GM18951 (cell line): ENCODE data around the gene FAM210A.
"Not testable (repeated sequence)": the region's sequence is repeated elsewhere in the genome, so short reads cannot be mapped to it uniquely, and the experiment has no call there.

Source experiments
- POLR2A ChIP-seq: IDR thresholded peaks from 4 replicates; pipeline ENCODE4 v1.6.1; 2011; ENCODE audit warnings: mild to moderate bottlenecking; ENCODE audit not compliant: insufficient read length, insufficient read depth; ENCODE audit errors: extremely low read depth
- in situ Hi-C: fragments of 300-500 bp; cut with MboI; formaldehyde crosslinking; loops from one replicate; pipeline ENCODE4 v1.12.0; 2022; ENCODE audit warnings: low sequenced_read_pairs, mixed read lengths, inconsistent platforms; ENCODE audit not compliant: unreplicated experiment

FAM210A gene

DNA sequence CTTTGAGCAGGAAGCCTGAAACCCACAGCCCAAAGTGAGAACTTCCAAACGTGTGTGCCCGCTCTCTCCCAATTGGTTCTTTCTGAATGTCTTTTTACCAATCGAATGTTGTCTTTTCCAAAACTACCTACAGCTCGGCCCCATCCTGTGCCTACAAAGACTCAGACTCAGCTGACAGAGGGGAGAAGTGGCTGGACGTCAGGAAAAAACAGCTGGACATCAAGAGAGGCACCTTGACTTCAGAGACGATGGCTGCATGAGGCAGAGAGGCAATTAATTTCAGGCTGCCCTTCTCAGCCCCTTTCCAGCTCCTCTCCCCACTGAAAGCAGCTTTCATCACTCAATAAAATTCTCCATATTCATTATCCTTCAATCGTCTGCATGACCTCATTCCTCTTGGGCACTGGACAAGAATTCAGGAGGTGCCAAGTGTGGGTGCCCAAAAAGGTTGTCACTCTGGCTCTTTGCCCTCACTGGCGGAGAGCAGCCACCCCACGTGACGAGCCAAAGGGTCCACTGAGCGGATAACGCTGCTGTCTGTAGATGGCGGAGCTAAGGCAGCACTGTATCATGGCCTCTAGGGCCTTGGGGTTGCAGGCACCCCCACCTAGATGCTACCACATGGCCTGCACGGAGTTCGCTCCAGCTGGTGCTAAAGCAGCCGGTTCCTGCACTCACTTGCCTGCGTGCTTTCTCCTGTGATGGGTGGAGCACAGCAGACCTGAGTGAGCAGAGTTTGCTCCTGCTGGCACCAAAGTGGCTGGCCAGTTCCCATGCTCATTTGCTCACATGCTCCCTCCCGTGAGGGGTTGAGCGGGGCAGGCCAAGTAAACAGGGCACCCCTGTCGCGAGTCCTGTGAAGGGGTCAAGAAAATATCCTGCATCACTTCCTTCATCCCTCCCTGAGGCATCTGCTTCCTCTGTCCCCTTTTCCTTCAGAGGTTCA lies 37.9 kb downstream of the FAM210A start:
- in situ Hi-C loops: no loop called here
- no peak for TF ChIP-seq POLR2A

GRCh38 chr18:13684546-13684945 lies 41.8 kb downstream of the FAM210A start:
- in situ Hi-C loops: no loop called here

DNA sequence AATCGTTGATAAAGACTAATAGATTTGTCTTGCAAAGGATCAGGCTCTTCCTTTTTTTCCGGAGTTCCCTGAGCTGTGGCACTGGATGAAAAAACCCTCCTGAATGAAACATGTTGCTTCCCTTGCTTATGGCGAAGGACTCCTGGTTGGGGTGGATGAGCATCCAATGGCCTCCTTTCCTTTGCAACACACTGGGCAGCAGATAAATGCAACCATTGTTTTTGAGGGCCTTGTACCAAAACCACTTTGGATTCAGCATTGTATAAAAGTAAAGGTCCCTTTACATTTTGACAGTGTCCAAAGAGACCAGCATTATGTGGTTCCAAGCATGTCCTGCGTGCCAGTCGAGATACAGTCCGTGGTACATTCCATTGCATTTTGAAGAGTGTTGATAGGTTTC lies 44.7 kb downstream of the FAM210A start:
- in situ Hi-C loops: no loop called here
- no peak for TF ChIP-seq POLR2A

More at GRCh38 chr18:13684546-13684945, 41.8 kb downstream of the FAM210A start:
- no peak for TF ChIP-seq POLR2A

GRCh38 chr18:13680612-13681011 lies 45.7 kb downstream of the FAM210A start:
- in situ Hi-C loops: no loop called here
- TF ChIP-seq POLR2A: no peak

GRCh38 chr18:13677350-13677749 lies 49.0 kb downstream of the FAM210A start:
- in situ Hi-C loops: not testable (repeated sequence)

DNA sequence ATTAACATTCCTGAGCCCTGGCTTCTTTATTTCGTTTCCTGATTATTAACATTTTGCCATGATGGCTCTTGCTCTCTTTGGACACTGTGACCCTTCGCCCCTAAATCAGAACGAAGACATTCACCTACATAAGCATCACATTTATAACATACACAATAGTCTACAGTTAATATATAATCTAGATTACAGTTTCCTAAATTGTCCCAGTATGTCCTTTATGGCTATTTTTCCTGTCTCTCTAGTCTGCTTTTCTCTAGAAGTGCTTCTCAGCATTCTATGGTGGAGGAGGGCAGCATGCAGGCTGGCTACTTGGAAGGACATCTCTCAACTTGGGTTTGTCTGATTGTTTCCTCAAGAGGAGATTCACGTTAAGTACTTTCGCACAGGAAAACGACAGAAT lies 49.9 kb downstream of the FAM210A start:
- no peak for TF ChIP-seq POLR2A
- in situ Hi-C loops: no loop called here

GRCh38 chr18:13672657-13673056 lies 53.7 kb downstream of the FAM210A start:
- TF ChIP-seq POLR2A: no peak
- in situ Hi-C loops: no loop called here

DNA sequence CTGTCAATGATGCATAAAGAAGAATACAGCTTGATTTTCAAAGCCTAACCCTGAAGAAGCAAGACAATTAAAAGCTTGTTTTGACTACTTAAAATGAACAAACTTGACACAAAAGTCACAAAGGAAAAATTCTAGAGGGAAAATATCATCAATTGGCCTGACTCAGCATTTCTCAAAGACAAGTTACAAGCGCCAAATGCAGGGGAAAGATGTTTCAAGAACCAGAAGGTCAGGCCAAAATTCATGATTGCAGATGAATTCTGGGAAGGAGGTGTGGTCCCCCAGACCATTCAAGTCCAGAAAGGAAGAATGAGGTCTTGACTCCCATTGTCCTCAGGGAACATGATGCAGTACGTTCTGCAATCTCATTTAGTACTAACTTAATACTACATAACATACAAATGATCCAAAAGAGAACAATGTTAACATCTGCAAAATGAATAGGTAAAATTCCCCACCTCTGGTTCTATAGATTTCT lies 64.5 kb downstream of the FAM210A start:
- TF ChIP-seq POLR2A: no peak
- in situ Hi-C loops: no loop called here

- no peak for TF ChIP-seq POLR2A
- in situ Hi-C loops: no loop called here
Observed at GRCh38 chr18:13661051-13661778, 65.1 kb downstream of the FAM210A start.

DNA sequence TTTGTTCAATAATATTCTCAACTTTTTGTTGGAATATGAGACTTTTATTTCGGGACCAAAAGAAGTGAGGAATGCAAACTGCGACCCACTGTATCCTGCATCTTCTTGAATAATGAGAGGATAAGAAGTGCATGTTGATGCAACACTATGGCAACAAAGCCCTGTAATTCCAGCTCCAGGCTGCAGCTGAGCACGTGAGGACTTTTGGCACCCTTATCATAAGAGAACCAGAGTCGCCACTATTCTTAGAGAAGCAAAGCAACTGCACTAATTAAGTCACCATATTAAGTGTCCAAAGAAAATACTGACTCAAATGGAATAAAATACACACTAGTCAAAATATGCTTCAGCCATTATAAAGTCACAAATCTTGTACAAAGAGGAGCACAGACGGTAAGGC lies 65.8 kb downstream of the FAM210A start:
- in situ Hi-C loops: no loop called here
- TF ChIP-seq POLR2A: no peak

DNA sequence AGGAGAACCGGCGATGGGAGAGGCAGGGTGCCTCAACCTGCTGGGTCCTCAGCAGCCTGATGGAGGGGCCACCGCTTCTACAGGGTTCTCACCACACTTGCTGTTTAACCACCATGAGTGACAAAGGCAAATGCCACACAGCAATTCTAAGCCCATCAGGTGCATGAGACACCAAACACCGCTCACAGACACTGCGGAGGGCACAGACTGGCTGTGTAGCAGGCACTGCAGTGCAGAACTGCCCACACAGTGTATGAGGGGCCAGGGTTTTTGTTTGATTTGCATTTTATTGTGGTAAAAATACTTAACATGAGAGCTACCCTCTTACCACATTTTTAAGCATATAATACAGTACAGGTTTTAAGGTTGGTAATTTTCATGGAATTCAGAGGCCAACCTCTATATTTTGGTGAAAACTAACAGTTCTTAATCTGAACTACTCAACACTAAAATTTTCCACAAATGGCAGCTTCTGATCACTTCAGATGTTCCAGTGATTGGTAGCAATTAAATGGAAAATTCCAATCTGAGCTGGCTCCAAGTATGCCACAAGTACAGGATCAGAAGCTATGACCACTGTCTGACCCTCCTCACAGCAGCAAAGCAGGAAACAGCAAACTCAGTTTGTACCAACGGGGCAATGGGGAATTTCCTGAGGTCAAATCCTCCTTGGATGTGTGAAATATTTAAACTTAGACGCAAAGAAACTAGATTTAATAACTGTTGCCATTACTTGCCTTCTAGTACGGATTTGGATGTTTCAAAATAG lies 67.7 kb downstream of the FAM210A start:
- TF ChIP-seq POLR2A: no peak
- in situ Hi-C loops: no loop called here

- in situ Hi-C loops: no loop called here
- no peak for TF ChIP-seq POLR2A
Observed at GRCh38 chr18:13657974-13658373, 68.4 kb downstream of the FAM210A start.
